Measurements from ENCODE around the gene C6orf47. TPM values are rescaled to one million over a fixed set of nuclear protein-coding genes. Genes with fewer than 3 reads are reported as not detected.
"Not testable (repeated sequence)": the region's sequence is repeated elsewhere in the genome, so short reads cannot be mapped to it uniquely, and the experiment has no call there.

The C6orf47 gene
- total and polyA plus RNA-seq, 2 of the 8 experiments (the other 6 are each of a cell fraction or from before 2014, with no cell fraction given), result 4.7 to 14.6 TPM

DNA sequence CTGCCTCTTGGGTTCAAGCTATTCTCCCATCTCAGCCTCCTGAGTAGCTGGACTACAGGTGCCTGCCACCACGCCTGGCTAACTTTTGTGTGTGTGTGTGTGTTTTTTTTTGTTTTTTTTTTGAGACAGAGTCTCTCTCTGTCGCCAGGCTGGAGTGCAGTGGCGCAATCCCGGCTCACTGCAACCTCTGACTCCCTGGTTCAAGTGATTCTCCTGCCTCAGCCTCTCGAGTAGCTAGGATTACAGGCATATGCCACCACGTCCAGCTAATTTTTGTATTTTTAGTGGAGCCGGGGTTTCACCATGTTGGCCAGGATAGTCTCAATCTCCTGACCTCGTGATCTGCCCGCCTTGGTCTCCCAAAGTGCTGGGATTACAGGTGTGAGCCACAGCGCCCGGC, 48.6 kb upstream of the C6orf47 start:
- H3K27me3 ChIP-seq (replicated peaks in 1 of 4; ENCODE audit: control insufficient read depth in 3 of 4, extremely low read depth in 1 of 4, insufficient read depth in 3 of 4, low read length in 3 of 4); H3K4ac ChIP-seq (replicated peaks; ENCODE audit: insufficient read length, low read depth, low read length); H3K23ac ChIP-seq (ENCODE audit: insufficient read length); H2BK5ac ChIP-seq (ENCODE audit: low read depth, low read length); H3K18ac ChIP-seq (ENCODE audit: extremely low read depth, low read length); H4K5ac ChIP-seq (ENCODE audit: insufficient read length, low read depth, low read length); POLR2A ChIA-PET (ENCODE audit: partially characterized antibody); H3K4me3 ChIP-seq (ENCODE audit: extremely low read depth in 1 of 4, insufficient read depth in 2 of 4, low read depth in 3 of 4, low read length in 4 of 4); H3K79me2 ChIP-seq (ENCODE audit: control insufficient read depth in 1 of 2, insufficient read depth in 2 of 2, low read length in 2 of 2); H2AK5ac ChIP-seq (ENCODE audit: low read depth, low read length); FAIRE-seq; H3K14ac ChIP-seq (ENCODE audit: insufficient read length); H2AFZ ChIP-seq (ENCODE audit: low read length); H3K4me1 ChIP-seq (replicated peaks in 1 of 4; ENCODE audit: control insufficient read depth in 3 of 4, insufficient read depth in 4 of 4, low read length in 3 of 4); H3K79me1 ChIP-seq (ENCODE audit: low read depth, low read length); H3K4me2 ChIP-seq (ENCODE audit: insufficient read depth in 1 of 2, low read depth in 2 of 2, low read length in 2 of 2); H4K20me1 ChIP-seq (replicated peaks in 1 of 2; ENCODE audit: control insufficient read depth in 1 of 2, insufficient read depth in 2 of 2, low read length in 2 of 2); H2BK120ac ChIP-seq (replicated peaks; ENCODE audit: low read depth, low read length); H3K27ac ChIP-seq (ENCODE audit: low read depth, low read length); H3K56ac ChIP-seq (replicated peaks; ENCODE audit: insufficient read length, low read depth, low read length); H4K91ac ChIP-seq (replicated peaks; ENCODE audit: insufficient read length, low read length); H2BK15ac ChIP-seq (ENCODE audit: low read length); H3K36me3 ChIP-seq (ENCODE audit: control insufficient read depth in 2 of 4, insufficient read depth in 4 of 4, low read length in 3 of 4); H2BK20ac ChIP-seq (ENCODE audit: low read length); H3K23me2 ChIP-seq (ENCODE audit: low read depth, low read length); H3K9me3 ChIP-seq (ENCODE audit: insufficient read depth in 2 of 2, low read depth in 1 of 2, low read length in 1 of 2); H2BK12ac ChIP-seq (ENCODE audit: low read depth, low read length); H3K9ac ChIP-seq (replicated peaks in 1 of 4; ENCODE audit: extremely low read depth in 1 of 4, low read depth in 3 of 4, low read length in 3 of 4); H4K8ac ChIP-seq (ENCODE audit: extremely low read depth, insufficient read depth, low read length); DNase-seq (ENCODE audit: low read depth in 1 of 2, low spot score in 2 of 2): not testable (repeated sequence)
- WGBS, 2 experiments (ENCODE audit: extremely low coverage in 1 of 2, insufficient coverage in 1 of 2, insufficient read length in 1 of 2, insufficient replicate concordance in 2 of 2, low coverage in 1 of 2, low lambda C conversion rate in 2 of 2, missing lambda C conversion rate in 1 of 2), result 96% methylated on average over 11 of the region's 11 CpGs; no CpG with 5 or more reads in 1 of the 2 experiments
- CTCF ChIA-PET (ENCODE audit: partially characterized antibody), result interaction anchor here (1.0 to 1.4 kb wide), 3 partner anchors 9 to 15 kb away, joined by 3 read pairs; partner anchors contain the start of gene LY6G6C
